Neural cell (in vitro differentiated cells): ENCODE data around the gene CFAP221. TPM values are rescaled to one million over a fixed set of nuclear protein-coding genes. Genes with fewer than 3 reads are reported as not detected.

Source experiments
- H2AFZ ChIP-seq: fragments of 200-600, 300-800 bp; sonication (generic), shearing (Covaris generic); 2 replicates; pipeline ENCODE4 v1.6.0; 2014; ENCODE audit warnings: low read depth, mild to moderate bottlenecking, antibody characterized with exemption, low read length, moderate library complexity
- H3F3A ChIP-seq: fragments of 200-600 bp; shearing (Covaris generic); 2 replicates; pipeline ENCODE4 v1.6.1; 2016; ENCODE audit warnings: mild to moderate bottlenecking, moderate library complexity, mixed read lengths, antibody characterized with exemption, low read length; ENCODE audit not compliant: insufficient read depth, poor library complexity, severe bottlenecking
- H3K27ac ChIP-seq: fragments of 200-600, 300-800 bp; sonication (generic), shearing (Covaris generic); 2 replicates; pipeline ENCODE4 v1.5.1; 2014; ENCODE audit warnings: mild to moderate bottlenecking, low read length, moderate library complexity
- H3K27me3 ChIP-seq: fragments of 300-800, 200-600 bp; sonication (generic), shearing (Covaris generic); 2 replicates; pipeline ENCODE4 v1.6.0; 2014; ENCODE audit warnings: mild to moderate bottlenecking, low read depth, low read length, moderate library complexity; ENCODE audit not compliant: insufficient read depth
- H3K36me3 ChIP-seq: fragments of 300-800, 200-600 bp; sonication (generic), shearing (Covaris generic); 2 replicates; pipeline ENCODE4 v1.5.1; 2014; ENCODE audit warnings: mild to moderate bottlenecking, antibody characterized with exemption, low read length, moderate library complexity; ENCODE audit not compliant: insufficient read depth
- H3K4me2 ChIP-seq: fragments of 300-800, 200-600 bp; sonication (generic), shearing (Covaris generic); 2 replicates; pipeline ENCODE4 v1.6.0; 2014; ENCODE audit warnings: mild to moderate bottlenecking, low read length
- H3K4me3 ChIP-seq: fragments of 300-800, 200-600 bp; sonication (generic), shearing (Covaris generic); 2 replicates; pipeline ENCODE4 v1.5.1; 2014; ENCODE audit warnings: mild to moderate bottlenecking, low read length, moderate library complexity
- H3K79me2 ChIP-seq: fragments of 200-600 bp; shearing (Covaris generic); replicated peaks from 2 replicates; pipeline ENCODE4 v1.6.0; 2014; ENCODE audit warnings: mild to moderate bottlenecking, low read length, moderate library complexity; ENCODE audit not compliant: insufficient read depth
- H3K9ac ChIP-seq: fragments of 300-800, 200-600 bp; sonication (generic), shearing (Covaris generic); 2 replicates; pipeline ENCODE4 v1.6.1; 2016; ENCODE audit warnings: mild to moderate bottlenecking, low read length, mixed read lengths
- H3K9me2 ChIP-seq: fragments of 200-600 bp; shearing (Covaris generic); 2 replicates; pipeline ENCODE4 v1.6.1; 2016; ENCODE audit warnings: mild to moderate bottlenecking, low read length, mixed read lengths; ENCODE audit not compliant: insufficient read depth
- H3K9me3 ChIP-seq: fragments of 200-600, 300-800 bp; sonication (generic), shearing (Covaris generic); 2 replicates; pipeline ENCODE4 v1.6.1; 2016; ENCODE audit warnings: mild to moderate bottlenecking, mixed run types, low read length, moderate library complexity, mixed read lengths
- H4K20me1 ChIP-seq: fragments of 200-600 bp; shearing (Covaris generic); 2 replicates; pipeline ENCODE4 v1.6.1; 2016; ENCODE audit warnings: mild to moderate bottlenecking, mixed run types; ENCODE audit not compliant: insufficient read depth
- EP300 ChIP-seq: fragments of 450-650 bp; conservative IDR thresholded peaks from 2 replicates; pipeline ENCODE4 v1.6.1; 2014; ENCODE audit warnings: antibody characterized with exemption, mild to moderate bottlenecking, moderate library complexity; ENCODE audit not compliant: poor library complexity, severe bottlenecking
- EZH2 ChIP-seq: fragments of 200-600, 300-800 bp; shearing (Covaris generic), sonication (generic); IDR thresholded peaks from 2 replicates; pipeline ENCODE4 v1.6.1; 2014; ENCODE audit warnings: antibody characterized with exemption, low read length, borderline replicate concordance, mild to moderate bottlenecking; ENCODE audit not compliant: insufficient read depth, poor library complexity, severe bottlenecking
- MXI1 ChIP-seq: fragments of 450-650 bp; conservative IDR thresholded peaks from 2 replicates; pipeline ENCODE4 v1.6.1; 2014; ENCODE audit warnings: antibody characterized with exemption, mild to moderate bottlenecking; ENCODE audit not compliant: poor library complexity, severe bottlenecking
- POLR2AphosphoS5 ChIP-seq: IDR thresholded peaks from 2 replicates; pipeline ENCODE4 v1.6.1; 2012
- RAD21 ChIP-seq: fragments of 450-650 bp; conservative IDR thresholded peaks from 2 replicates; pipeline ENCODE4 v1.6.1; 2014; ENCODE audit warnings: antibody characterized with exemption, mild to moderate bottlenecking, moderate library complexity
- SMC3 ChIP-seq: fragments of 450-650 bp; conservative IDR thresholded peaks from 2 replicates; pipeline ENCODE4 v1.6.1; 2014; ENCODE audit warnings: antibody characterized with exemption, mild to moderate bottlenecking, moderate library complexity; ENCODE audit not compliant: poor library complexity
- TAF1 ChIP-seq: IDR thresholded peaks from 2 replicates; pipeline ENCODE4 v1.6.1; 2012; ENCODE audit warnings: low read depth
- polyA plus RNA-seq: library from polyadenylated mRNA; depleted of rRNA; stranded (reverse); fragments of >200 nt; gene quantifications from 2 replicates; pipeline ENCODE4 v1.2.3, GENCODE V29; 2014
- TF ChIP-seq, protein P1 (sequence below): fragments of 450-650 bp; IDR thresholded peaks from 2 replicates; pipeline ENCODE4 v1.5.1; 2014; ENCODE audit warnings: antibody characterized with exemption, mild to moderate bottlenecking, moderate library complexity; ENCODE audit not compliant: poor library complexity, severe bottlenecking
- TF ChIP-seq, protein P2 (sequence below): IDR thresholded peaks from 2 replicates; pipeline ENCODE4 v1.6.1; 2012; ENCODE audit warnings: borderline replicate concordance

The CFAP221 gene
- polyA plus RNA-seq, 1 donor from 2014 or later: 7.0 TPM

DNA sequence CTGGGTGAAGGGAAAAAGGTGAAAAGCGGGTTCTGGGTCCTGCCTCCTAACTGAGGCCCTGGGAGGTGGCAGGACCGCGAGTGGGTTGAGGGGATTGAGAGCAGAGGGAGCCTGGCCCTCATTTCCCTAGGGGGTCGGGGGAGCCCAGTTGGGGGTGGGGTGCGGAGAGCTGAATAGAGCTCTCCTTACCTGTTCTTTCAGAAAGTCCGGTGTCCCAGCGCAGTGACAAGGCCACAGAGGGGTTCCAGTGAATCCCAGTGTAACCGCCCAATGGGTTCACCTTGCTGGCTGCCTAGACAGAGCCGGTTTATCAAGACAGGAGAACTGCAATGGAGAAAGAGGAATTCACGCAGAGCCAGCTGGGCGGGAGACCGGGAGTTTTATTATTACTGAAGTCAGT lies 157.1 kb downstream of the CFAP221 start:
- TF ChIP-seq RAD21: no peak
- TF ChIP-seq, protein P1, sequence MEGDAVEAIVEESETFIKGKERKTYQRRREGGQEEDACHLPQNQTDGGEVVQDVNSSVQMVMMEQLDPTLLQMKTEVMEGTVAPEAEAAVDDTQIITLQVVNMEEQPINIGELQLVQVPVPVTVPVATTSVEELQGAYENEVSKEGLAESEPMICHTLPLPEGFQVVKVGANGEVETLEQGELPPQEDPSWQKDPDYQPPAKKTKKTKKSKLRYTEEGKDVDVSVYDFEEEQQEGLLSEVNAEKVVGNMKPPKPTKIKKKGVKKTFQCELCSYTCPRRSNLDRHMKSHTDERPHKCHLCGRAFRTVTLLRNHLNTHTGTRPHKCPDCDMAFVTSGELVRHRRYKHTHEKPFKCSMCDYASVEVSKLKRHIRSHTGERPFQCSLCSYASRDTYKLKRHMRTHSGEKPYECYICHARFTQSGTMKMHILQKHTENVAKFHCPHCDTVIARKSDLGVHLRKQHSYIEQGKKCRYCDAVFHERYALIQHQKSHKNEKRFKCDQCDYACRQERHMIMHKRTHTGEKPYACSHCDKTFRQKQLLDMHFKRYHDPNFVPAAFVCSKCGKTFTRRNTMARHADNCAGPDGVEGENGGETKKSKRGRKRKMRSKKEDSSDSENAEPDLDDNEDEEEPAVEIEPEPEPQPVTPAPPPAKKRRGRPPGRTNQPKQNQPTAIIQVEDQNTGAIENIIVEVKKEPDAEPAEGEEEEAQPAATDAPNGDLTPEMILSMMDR: no peak
- Histone ChIP-seq H3K27me3 (no peaks in the 10 kb centered on the region), H3K36me3 (no peaks in the 10 kb centered on the region), H3K4me3 (no peak overlapping the region), H4K20me1 (no peaks in the 10 kb centered on the region), H3K9ac (no peak overlapping the region), H3K79me2 (no peaks in the 10 kb centered on the region), H3K4me2 (no peak overlapping the region), H3K9me3 (no peaks in the 10 kb centered on the region), H3F3A (no peaks in the 10 kb centered on the region), H2AFZ (no peak overlapping the region), H3K9me2 (no peaks in the 10 kb centered on the region), H3K27ac (no peak overlapping the region)

DNA sequence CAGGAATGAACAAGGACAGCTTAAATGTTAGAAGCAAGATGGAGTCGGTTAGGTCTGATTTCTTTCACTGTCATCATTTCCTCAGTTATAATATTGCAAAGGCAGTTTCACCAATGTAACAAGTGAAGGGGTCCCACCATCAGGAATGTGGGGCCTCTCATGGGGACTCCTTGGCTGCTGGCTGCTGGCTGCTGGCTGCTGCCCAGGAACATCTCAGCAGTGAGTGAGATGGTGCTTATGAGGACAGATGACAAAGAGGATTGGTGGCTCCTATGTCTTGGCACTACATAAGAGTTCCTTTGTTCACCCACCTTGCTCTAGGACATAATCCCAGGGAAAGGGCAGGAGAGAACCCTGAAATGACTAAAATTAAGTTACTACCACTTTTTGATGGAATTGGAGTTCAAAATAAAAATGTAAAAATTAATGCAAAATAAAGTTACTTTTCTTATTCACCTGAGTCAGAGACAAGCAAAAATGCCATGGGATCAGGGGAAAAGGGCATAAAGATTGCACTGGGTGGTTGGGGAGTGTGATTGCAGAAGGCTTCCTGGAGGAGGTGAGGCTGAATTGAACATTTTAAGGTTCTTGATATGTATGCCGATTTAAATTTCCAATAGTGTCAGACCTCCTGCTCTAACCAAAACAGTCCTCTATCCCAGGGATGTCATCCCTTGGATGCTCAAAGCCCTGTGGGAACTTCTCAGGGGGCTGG lies 158.1 kb downstream of the CFAP221 start:
- no peak overlapping the region for H3K27ac ChIP-seq
- no peaks in the 10 kb centered on the region for H3K36me3 ChIP-seq
- no peaks in the 10 kb centered on the region for H3K9me2 ChIP-seq
- no peaks in the 10 kb centered on the region for H3K9me3 ChIP-seq
- no peaks in the 10 kb centered on the region for H3F3A ChIP-seq
- H3K79me2 ChIP-seq: no peaks in the 10 kb centered on the region
- TF ChIP-seq TAF1 (no peak), MXI1 (no peak), POLR2AphosphoS5 (no peak), RAD21 (no peak), EP300 (no peak), EZH2 (no peak), SMC3 (no peak)
- TF ChIP-seq, protein P2, sequence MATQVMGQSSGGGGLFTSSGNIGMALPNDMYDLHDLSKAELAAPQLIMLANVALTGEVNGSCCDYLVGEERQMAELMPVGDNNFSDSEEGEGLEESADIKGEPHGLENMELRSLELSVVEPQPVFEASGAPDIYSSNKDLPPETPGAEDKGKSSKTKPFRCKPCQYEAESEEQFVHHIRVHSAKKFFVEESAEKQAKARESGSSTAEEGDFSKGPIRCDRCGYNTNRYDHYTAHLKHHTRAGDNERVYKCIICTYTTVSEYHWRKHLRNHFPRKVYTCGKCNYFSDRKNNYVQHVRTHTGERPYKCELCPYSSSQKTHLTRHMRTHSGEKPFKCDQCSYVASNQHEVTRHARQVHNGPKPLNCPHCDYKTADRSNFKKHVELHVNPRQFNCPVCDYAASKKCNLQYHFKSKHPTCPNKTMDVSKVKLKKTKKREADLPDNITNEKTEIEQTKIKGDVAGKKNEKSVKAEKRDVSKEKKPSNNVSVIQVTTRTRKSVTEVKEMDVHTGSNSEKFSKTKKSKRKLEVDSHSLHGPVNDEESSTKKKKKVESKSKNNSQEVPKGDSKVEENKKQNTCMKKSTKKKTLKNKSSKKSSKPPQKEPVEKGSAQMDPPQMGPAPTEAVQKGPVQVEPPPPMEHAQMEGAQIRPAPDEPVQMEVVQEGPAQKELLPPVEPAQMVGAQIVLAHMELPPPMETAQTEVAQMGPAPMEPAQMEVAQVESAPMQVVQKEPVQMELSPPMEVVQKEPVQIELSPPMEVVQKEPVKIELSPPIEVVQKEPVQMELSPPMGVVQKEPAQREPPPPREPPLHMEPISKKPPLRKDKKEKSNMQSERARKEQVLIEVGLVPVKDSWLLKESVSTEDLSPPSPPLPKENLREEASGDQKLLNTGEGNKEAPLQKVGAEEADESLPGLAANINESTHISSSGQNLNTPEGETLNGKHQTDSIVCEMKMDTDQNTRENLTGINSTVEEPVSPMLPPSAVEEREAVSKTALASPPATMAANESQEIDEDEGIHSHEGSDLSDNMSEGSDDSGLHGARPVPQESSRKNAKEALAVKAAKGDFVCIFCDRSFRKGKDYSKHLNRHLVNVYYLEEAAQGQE: no peak
- TF ChIP-seq, protein P1: no peak
- no peak overlapping the region for H3K4me2 ChIP-seq
- no peak overlapping the region for H3K4me3 ChIP-seq
- H2AFZ ChIP-seq: no peak overlapping the region
- no peaks in the 10 kb centered on the region for H4K20me1 ChIP-seq
- H3K9ac ChIP-seq: no peak overlapping the region
- no peaks in the 10 kb centered on the region for H3K27me3 ChIP-seq
